Prostate gland (tissue), 2 donors: ENCODE measurements around the gene FLNC. TPM values are rescaled to one million over a fixed set of nuclear protein-coding genes. Genes with fewer than 3 reads are reported as not detected.

Experiments used
- DNase-seq: peaks from one replicate; pipeline ENCODE4 v3.0.0-alpha.2; 2019; ENCODE audit warnings: low spot score
- H3K27ac ChIP-seq, 2 donors: fragments of 200-600 bp; sonication (generic); 2 replicates each; pipeline ENCODE4 v1.5.1; 2017 to 2019
- H3K27me3 ChIP-seq: fragments of 200-600 bp; sonication (generic); replicated peaks from 2 replicates; pipeline ENCODE4 v1.5.1; 2019; ENCODE audit not compliant: insufficient read depth
- H3K36me3 ChIP-seq, 2 donors: fragments of 200-600 bp; sonication (generic); 1 replicate in 1 of 2; 2 replicates in 1 of 2; pipeline versions ENCODE4 v1.5.1 to v1.8.1; 2017 to 2019
- H3K4me1 ChIP-seq: fragments of 200-600 bp; sonication (generic); replicated peaks from 2 replicates; pipeline ENCODE4 v1.5.1; 2019
- H3K4me3 ChIP-seq, 2 donors: fragments of 200-600 bp; sonication (generic); 2 replicates each; pipeline ENCODE4 v1.5.1; 2017 to 2019
- H3K9me3 ChIP-seq: fragments of 200-600 bp; sonication (generic); 2 replicates; pipeline ENCODE4 v1.5.1; 2017
- CTCF ChIP-seq, 4 experiments: fragments of 200-600 bp in 2 of 4; fragments of 450-650 bp in 2 of 4; sonication (generic) in 2 of 4; IDR thresholded peaks; 1 replicate in 3 of 4; 2 replicates in 1 of 4; pipeline ENCODE4 v1.5.1; 2016 to 2019; ENCODE audit warnings: antibody characterized with exemption in 4 of 4, mild to moderate bottlenecking in 2 of 4, moderate library complexity in 2 of 4
- POLR2A ChIP-seq: fragments of 450-650 bp; IDR thresholded peaks from one replicate; pipeline ENCODE4 v1.6.1; 2016; ENCODE audit warnings: antibody characterized with exemption, mild to moderate bottlenecking
- POLR2AphosphoS5 ChIP-seq: sonication (generic); formaldehyde crosslinking; IDR thresholded peaks from one replicate; pipeline ENCODE4 v1.6.1; 2017; ENCODE audit warnings: antibody characterized with exemption
- WGBS: methylation state at CpG from one replicate; pipeline ENCODE4 v1.1.5; 2018; 5-methylcytosine and 5-hydroxymethylcytosine counted together
- intact Hi-C: fragments of 100-400 bp; cut with DNase I; formaldehyde crosslinking; loops from one replicate; pipeline ENCODE4 v1.14.2; 2022
- total RNA-seq, 2 donors: library from RNA; depleted of rRNA; stranded (reverse); fragments of >200 nt; gene quantifications; one replicate each; pipeline ENCODE4 v1.1.0, GENCODE V29; 2016

The FLNC gene
- total RNA-seq, 2 donors from 2014 or later, result 104 to 150 TPM

DNA sequence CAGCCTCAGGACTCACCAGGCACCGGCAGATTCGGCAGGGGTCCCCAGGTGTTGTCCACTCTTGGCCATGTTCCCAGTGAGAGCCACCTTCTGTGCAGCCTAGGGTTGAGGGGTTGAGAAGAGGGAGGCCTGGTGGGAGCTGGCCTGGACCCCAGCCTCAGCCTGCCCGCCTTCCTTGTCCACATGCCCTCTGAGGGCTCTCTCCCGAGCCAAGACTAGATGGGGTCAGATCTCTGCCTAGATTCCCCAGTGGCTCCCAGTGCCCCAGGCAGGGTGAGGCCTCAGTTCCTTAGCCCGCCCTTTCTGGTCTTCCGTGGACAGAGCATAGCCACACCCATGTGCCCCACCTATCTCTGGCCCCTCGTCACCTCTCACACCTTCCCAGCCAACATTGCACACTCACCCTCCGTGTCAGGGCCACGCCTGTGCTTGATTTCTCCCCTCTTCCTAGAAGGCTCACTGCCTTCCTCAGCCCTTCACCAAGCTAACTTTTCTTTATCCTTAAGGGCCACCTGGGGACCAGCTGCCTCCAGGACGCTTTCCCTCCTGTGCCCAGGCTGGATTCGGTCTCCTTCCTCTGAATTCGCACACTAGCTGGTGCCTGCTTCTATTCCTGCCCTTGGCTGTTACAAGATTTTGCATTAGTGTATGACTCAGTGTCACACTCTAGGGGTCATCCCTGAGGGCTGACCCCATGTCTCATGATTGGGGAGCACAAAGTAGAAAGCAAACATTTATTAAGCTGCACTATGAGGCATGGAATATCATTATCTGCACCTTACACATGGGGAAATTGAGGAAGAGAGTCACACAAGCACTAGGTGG, 72.8 kb downstream of the FLNC start:
- H3K4me1 ChIP-seq, result no peaks in the 10 kb centered on the region
- no peaks in the 10 kb centered on the region for H3K27me3 ChIP-seq
- H3K9me3 ChIP-seq, result no peaks in the 10 kb centered on the region
- no peaks in the 10 kb centered on the region for H3K36me3 ChIP-seq
- 83% methylated on average over 12 of the region's 12 CpGs for WGBS
- H3K4me3 ChIP-seq, result no peak overlapping the region
- no peak for TF ChIP-seq POLR2AphosphoS5
- TF ChIP-seq POLR2A, result no peak
- no peak for TF ChIP-seq CTCF (IDR thresholded peaks at IDR 0.05)
- no peak overlapping the region for H3K27ac ChIP-seq
- intact Hi-C loops, result no loop called here
- DNase-seq, result no peak

GRCh38 chr7:128903621-128904361, 73.6 kb downstream of the FLNC start:
- intact Hi-C loops, result loop anchor here (2.0 kb wide), 1 partner anchor 187 kb away; no protein-coding TSS in a partner anchor
- no peaks in the 10 kb centered on the region for H3K27me3 ChIP-seq
- H3K4me3 ChIP-seq, result no peak overlapping the region
- no peaks in the 10 kb centered on the region for H3K4me1 ChIP-seq
- 87% methylated on average over 9 of the region's 14 CpGs for WGBS
- H3K36me3 ChIP-seq, result no peaks in the 10 kb centered on the region
- no peaks in the 10 kb centered on the region for H3K9me3 ChIP-seq
- TF ChIP-seq POLR2A (no peak), POLR2AphosphoS5 (no peak), CTCF (IDR thresholded peaks at IDR 0.05) (no peak)
- DNase-seq, result no peak
- H3K27ac ChIP-seq, result no peak overlapping the region

DNA sequence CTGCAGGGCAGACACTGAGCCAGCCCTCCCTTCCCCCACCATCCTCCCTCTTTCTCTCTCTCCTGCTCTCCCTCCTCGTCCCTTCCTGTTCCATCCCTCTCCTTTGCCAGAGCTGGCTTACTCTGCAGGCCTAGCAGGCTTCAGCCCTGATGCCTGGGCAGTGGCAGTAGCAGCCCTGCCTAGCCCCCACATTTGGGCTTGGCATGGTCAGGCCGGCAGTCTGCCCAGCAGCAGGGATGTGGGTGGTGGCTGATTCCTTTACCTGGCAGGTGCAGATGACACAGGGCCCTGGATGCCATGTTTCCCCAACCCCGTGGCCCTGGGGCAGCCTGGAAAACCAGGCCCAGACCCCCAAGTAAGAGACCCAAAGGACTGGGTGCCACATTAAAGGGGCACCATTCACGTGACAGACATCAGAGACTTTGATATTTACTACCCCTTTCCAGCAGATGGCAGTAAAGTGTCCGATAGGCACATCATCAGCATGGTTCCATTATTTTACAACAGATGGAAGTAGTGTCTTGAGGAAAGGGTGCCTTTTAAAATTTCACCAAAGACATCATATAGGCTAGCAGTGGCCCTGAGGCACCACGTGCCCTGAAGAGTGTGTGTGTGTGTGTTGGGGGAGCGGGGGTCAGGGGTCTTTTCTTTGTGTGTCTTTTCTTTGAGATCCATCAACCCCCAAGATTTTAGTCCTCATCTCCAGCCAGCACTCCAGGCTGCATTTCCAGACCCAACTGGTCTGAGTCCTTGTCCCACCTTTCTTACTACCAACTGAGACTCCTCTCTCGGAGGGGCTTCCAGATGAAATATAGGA, 74.4 kb downstream of the FLNC start:
- H3K27ac ChIP-seq, result no peak overlapping the region
- H3K36me3 ChIP-seq, result no peaks in the 10 kb centered on the region
- H3K4me1 ChIP-seq, result no peaks in the 10 kb centered on the region
- no peak overlapping the region for H3K4me3 ChIP-seq
- no peaks in the 10 kb centered on the region for H3K27me3 ChIP-seq
- DNase-seq, result no peak
- no peaks in the 10 kb centered on the region for H3K9me3 ChIP-seq
- peak; percentile 43 to 79 (median 67) for TF ChIP-seq CTCF (IDR thresholded peaks at IDR 0.05)
- no peak for TF ChIP-seq POLR2AphosphoS5
- intact Hi-C loops, result loop anchor here (2.0 kb wide), 1 partner anchor 186 kb away; no protein-coding TSS in a partner anchor
- WGBS, result 42% methylated on average over 8 of the region's 8 CpGs

DNA sequence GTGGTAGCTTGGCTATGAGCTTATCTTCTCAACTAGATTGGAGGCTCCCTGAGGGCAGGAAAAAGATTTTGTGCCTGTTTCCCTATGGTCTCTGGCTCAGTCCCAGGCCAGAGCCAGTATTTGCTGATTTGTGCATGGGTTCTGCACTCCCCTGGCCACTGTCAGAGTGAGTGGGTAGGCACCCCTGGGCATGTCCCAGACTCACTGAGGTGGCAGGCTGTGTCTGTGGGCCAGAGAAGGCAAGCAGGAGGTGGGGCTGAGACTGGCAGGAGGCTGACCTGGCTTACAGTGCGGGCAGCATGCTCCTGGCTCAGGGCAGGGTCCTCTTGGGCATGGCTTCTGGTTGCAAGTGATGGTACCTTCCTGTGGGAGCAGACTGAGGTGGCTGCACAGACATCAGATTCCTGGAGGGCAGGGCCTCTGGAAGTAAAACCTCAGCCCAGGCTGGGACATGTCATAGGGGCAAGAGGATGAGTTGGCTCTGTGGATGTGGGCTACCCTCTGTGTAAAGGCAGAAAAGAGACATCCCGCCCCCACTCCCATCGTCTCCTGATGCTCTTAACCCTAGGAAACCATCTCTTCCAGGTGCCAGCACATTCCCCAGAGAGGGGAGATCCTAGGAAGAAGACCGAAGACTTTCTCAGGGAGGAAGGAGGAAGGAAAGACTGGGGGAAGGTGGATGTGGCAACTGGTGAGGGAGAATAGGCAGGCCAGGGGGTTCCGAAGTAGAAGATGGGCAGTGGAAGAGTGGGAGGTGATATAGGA, 76.0 kb downstream of the FLNC start:
- Histone ChIP-seq H3K4me3 (no peak overlapping the region), H3K27me3 (peaks cover 3% of the 10 kb centered on the region), H3K9me3 (no peaks in the 10 kb centered on the region), H3K4me1 (no peaks in the 10 kb centered on the region), H3K27ac (no peak overlapping the region), H3K36me3 (no peaks in the 10 kb centered on the region)
- intact Hi-C loops, result no loop called here
- TF ChIP-seq POLR2AphosphoS5 (no peak), CTCF (IDR thresholded peaks at IDR 0.05) (no peak), POLR2A (no peak)
- WGBS, result 93% methylated on average over 5 of the region's 5 CpGs
- no peak for DNase-seq
